ENCODE results near the gene SERBP1.

DNA sequence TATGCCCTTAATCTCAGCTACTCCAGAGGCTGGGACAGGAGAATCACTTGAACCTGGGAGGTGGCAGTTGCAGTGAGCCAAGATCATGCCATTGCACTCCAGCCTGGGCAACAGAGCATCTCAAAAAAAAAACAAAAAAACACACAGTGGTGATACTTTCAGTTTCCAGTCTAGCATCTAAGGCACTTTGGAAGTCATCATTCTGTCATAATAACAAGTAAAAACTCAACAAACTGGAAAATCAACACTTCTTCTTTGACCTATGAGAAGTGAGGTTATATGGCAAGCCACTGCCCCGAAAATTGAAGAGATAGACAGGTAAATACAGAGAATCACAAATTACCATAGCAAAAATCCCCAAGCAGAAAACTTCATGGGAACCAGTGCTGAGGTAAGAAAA lies 70.6 kb downstream of the SERBP1 start:
- TF ChIP-seq, protein P1, sequence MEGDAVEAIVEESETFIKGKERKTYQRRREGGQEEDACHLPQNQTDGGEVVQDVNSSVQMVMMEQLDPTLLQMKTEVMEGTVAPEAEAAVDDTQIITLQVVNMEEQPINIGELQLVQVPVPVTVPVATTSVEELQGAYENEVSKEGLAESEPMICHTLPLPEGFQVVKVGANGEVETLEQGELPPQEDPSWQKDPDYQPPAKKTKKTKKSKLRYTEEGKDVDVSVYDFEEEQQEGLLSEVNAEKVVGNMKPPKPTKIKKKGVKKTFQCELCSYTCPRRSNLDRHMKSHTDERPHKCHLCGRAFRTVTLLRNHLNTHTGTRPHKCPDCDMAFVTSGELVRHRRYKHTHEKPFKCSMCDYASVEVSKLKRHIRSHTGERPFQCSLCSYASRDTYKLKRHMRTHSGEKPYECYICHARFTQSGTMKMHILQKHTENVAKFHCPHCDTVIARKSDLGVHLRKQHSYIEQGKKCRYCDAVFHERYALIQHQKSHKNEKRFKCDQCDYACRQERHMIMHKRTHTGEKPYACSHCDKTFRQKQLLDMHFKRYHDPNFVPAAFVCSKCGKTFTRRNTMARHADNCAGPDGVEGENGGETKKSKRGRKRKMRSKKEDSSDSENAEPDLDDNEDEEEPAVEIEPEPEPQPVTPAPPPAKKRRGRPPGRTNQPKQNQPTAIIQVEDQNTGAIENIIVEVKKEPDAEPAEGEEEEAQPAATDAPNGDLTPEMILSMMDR (IDR thresholded peaks at IDR 0.05): no peak
- TF ChIP-seq POLR2A (IDR thresholded peaks at IDR 0.05): no peak
- TF ChIP-seq EP300 (IDR thresholded peaks at IDR 0.05): no peak

Data from upper lobe of left lung (tissue), 4 donors.